ENCODE measurements around the gene DNAH17.

DNAH17 gene

GRCh38 chr17:78573955-78574354 is 3.2 kb downstream of the DNAH17 start:
- DNase-seq, result no peak

DNA sequence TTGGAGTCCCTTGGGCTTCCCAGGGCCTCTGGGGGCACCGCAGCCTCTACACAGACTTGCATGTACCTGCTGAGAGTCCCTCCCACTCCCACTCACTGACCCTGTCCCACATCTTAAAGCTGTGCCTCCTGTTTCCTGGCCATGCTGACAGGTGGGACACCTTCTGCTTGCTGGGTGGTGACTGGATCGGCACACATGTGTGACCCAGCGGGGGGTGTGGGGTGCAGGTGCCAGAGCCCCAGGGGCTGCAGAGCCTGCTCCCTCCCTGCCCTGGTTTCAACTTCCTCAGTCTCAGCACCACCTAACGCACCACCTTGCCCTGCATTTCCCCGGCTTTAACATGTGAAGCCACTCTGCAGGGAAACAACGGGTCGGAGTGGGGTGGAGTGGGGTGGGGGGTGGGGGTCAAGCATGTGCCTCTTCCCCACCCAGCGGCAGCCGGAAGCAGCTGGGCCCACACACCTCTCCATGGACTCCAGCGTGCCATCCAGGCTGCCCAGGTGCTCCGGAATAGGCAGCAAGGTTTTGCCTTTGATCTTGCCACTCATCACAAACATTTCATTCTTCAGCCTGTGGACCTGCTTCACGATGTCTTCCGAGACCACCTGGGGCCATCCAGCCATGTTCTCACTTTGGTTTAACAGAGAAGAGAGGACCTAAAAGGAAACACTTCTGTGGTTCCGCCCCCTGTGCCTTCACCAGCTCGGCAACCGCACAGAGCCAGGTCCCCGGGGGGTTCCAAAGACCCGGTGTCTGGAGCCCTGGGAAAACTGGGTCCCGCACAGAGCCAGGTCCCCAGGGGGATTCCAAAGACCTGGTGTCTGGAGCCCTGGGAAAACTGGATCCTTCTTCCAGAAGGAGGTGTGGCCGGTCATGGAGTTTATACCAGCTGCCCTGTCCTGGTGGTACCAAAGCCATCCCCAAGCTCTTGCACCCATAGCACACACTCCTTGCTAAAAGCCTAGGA is 4.7 kb downstream of the DNAH17 start:
- DNase-seq, result no peak

- DNase-seq, result no peak
Observed at GRCh38 chr17:78571329-78571728, 5.9 kb downstream of the DNAH17 start.

DNA sequence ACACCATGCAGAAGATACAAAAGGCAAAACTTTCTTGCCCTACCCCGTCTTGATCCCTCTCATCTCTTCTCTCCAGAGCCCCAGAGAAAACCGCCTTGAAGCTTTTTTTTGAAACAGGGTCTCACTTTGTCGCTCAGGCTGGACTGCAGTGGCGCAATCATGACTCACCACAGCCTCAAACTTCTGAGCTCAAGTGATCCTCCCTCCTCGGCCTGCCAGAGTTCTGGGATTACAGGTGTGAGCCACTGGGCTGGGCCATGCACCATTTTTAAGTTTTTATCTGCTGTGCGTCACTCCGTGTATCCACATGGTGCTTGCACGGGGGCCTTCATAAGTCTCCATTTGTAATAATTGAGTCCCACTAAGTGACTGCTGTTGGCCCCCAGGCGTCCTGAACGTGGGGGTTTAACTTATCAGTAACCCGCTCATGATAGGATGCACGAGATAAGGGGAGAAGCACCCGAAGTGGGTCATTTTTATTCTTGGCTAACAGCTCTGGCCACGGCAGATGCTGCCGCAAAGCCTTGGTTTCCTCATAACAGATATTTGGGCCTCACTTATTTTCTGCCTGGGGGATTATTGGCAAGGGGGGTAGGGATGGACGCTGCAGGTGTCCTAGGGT is 8.6 kb downstream of the DNAH17 start:
- peak in 1 of 2 experiments; percentile 18 for DNase-seq

DNA sequence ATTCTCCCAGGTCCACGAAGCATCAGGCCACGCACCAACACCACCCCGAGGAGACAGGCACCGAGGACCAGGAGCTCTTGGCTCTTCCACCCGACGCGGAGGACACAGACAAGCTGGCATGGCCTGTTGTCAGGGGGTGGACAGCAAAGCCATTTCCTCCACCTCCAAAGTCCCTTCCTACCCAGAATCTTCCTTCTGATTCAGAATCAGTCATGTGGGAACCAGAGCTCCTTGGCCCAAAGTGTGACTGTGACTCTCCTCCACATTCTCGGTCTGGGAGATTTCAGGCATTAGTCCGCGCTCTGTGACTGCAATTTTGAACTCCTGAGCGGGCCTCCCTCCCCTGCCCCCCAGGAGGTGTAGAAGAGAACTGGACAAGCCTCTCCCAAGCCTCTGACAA is 9.2 kb downstream of the DNAH17 start:
- no peak for DNase-seq

- DNase-seq, result no peak
Observed at GRCh38 chr17:78566947-78567346, 10.2 kb downstream of the DNAH17 start.

- DNase-seq, result no peak
Observed at GRCh38 chr17:78563189-78564145, 13.7 kb downstream of the DNAH17 start.

GRCh38 chr17:78562734-78563133 is 14.5 kb downstream of the DNAH17 start:
- DNase-seq, result no peak

DNA sequence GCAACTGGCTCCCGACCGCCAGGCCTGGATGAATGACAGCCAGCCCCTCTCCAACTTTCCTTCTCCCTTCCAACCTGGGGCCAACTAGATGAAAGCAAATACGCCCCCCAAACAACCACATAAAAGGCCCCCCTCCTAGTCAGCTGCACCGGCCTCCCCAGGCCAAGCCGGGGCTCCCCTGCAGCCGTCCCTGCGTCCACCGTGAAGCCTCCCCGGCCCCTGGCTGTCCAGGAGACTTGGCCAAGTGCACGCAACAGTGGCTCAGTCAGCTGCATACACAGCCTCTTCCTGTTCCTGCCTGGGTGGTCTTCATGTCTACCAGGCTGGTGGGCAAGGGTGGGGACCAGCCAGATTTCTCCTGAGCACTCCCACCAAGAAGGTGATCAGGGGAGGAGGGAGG is 16.0 kb downstream of the DNAH17 start:
- DNase-seq, result no peak

- no peak for DNase-seq
Observed at GRCh38 chr17:78560731-78561130, 16.5 kb downstream of the DNAH17 start.

- DNase-seq, result no peak
Observed at GRCh38 chr17:78559749-78560368, 17.3 kb downstream of the DNAH17 start.

DNA sequence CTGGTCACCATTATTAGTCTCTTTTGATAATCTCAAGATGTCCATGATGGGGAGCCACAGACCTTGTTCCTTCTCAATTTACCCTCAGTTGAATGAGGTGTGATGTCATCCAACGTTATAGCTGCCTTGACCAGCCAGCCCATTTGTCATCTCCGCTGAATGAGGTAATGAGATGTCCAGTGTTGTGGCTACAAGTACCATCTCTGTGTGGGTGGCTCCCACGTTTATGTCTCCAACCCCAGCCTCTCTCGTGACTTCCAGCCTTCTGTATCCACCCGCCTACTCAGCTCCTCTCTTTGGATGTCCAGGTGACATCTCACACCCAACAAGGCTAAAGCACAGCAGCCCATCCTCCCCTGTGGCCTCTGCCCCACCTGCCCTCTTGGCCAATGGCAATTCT is 18.2 kb downstream of the DNAH17 start:
- no peak for DNase-seq

DNA sequence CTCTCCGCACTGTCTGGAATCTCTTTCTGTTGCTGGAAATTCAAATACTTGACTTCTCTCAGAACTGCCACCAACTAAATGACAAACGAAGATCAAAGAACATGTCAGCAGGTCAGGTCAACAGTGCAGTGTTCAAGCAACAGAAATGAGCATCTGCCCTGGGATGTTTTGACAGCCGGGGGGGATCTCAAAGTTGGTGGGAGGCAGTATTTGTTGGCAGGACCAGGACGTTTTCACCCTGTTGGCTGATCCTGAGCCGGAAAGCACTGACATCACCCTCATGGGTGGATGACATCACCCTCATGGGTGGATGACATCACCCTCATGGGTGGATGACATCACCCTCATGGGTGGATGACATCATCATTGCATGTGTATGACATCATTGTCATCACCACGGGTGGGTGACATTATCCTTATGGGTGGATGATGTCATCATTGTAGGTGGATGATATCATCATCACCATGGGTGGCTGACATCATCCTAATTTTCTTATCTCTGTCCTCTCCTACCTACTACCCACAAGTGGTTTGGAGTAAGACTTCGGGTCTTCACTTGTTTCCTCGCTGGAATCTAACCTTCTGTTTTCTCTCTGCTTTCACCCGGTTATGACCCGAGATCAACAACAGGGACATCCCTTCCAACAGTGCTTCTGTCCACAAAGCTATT is 18.9 kb downstream of the DNAH17 start:
- DNase-seq, result no peak

- no peak for DNase-seq
Observed at GRCh38 chr17:78557598-78558039, 19.6 kb downstream of the DNAH17 start.

- DNase-seq, result no peak
Observed at GRCh38 chr17:78556812-78557211, 20.4 kb downstream of the DNAH17 start.

GRCh38 chr17:78555746-78556401 is 21.3 kb downstream of the DNAH17 start:
- DNase-seq, result no peak

DNA sequence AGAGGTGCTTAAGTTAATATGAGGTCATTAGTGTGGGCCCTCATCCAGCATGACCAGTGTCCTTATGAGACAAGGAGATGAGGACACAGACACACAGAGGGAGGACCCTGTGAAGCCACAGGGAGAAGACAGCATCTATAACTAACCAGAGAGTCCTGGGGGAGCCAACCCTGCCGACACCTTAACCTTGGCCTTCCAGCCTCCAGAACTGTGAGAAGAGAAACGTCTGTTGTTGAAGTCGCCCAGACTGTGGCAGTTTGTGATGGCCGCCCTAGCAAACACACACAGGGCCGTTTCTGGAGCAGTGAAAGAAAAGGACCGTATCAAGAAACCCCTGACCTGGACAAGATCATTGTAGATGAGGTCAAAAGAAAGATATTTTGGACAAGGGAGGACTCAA is 26.7 kb downstream of the DNAH17 start:
- no peak for DNase-seq

- no peak for DNase-seq
Observed at GRCh38 chr17:78548725-78549124, 28.5 kb downstream of the DNAH17 start.

DNA sequence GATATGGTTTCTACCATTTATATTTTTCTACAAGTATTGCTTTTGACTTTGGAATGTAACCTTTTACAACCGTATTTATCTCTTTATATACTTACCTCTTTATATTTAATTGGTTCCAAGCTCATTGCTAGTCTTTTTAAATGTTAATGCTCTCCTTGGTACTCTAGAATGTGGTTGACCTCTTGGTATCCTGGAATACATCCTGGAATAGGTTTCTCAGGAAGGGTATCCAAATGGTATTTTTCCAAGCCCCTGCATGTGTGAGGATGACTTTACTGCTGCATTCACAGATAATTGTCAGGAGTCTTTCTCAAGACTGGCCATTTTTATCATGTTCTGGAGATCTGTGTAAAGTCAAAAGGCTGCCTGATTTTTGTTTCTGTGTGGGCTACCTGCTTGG is 30.2 kb downstream of the DNAH17 start:
- no peak for DNase-seq

- no peak for DNase-seq
Observed at GRCh38 chr17:78546476-78546875, 30.7 kb downstream of the DNAH17 start.
